Activated gamma-delta T cell (primary cell): Measurements from ENCODE around the gene DNAJB2.
"Not testable (repeated sequence)": the region's sequence is repeated elsewhere in the genome, so short reads cannot be mapped to it uniquely, and the experiment has no call there.

ENCODE experiments used
- DNase-seq: peaks from one replicate; lab custom pipeline; 2025; lab: John Stamatoyannopoulos, UW

The DNAJB2 gene

DNA sequence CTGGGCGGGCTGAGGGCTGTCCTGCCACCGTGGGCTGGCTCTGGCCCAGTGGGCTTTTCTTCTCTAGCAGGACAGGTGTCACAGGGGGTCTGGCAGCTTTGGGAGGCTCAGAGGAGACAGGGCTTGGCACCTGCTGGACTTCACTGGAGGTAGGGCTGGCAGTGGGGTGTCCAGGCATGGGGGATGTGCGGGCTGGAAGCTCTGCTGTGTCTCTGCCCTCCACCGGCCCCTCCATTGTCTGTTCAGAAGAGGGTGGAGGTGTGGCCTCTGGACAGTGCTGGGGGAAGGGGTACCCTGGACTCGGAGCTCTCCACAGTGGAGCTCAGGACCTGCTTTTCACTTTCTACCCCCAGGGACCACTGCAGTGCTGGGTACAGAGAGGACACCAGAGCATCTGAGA is 20.9 kb downstream of the DNAJB2 start:
- no peak for DNase-seq

DNA sequence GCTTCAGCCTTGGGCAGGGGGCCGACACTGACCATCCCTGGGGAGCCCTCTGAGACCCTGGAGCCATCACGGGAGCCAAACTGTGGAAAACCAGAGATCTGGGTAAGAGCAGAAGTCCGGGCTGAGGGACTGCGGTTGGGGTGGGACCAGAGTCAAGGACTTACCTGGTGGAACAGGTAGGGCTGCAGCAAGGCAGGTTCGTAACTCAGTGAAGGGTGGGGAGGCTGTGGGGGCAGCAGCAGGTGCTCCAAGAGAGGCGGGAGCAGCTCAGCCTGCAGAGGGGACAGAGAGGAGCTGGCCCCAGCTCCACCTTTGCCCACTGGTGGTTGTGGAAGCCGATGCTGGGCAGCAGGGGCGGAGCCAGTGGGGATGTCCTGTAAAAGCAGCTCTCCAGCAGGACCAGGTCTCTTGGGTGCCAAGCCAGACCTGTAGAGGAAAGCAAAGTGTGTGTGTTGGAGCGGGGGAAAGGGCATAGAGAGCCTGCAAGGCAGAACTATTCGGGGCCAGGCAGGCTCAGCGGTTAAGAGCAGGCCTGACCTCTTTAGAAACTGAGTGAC is 23.3 kb downstream of the DNAJB2 start:
- no peak for DNase-seq

DNA sequence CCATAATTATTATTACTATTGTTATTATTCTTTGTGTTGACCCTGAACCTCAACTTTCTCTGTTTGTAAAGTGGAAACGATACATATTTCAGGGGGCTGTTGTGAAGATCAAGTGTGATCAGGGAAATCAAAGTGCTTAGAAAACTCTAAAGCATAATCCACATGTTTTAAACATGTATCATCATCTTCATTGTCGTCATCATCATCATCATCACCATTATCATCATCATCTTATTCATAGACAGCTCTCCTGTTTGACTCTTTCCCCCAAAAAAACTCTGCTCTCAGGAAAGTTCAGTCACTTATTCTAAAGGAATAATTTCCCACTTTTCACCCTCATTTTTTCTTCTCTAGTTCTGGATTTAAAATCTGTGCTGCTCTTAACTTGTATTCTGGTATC is 25.1 kb downstream of the DNAJB2 start:
- no peak for DNase-seq

- DNase-seq: no peak
Observed at GRCh38 chr2:219306047-219306446, 26.9 kb downstream of the DNAJB2 start.

DNA sequence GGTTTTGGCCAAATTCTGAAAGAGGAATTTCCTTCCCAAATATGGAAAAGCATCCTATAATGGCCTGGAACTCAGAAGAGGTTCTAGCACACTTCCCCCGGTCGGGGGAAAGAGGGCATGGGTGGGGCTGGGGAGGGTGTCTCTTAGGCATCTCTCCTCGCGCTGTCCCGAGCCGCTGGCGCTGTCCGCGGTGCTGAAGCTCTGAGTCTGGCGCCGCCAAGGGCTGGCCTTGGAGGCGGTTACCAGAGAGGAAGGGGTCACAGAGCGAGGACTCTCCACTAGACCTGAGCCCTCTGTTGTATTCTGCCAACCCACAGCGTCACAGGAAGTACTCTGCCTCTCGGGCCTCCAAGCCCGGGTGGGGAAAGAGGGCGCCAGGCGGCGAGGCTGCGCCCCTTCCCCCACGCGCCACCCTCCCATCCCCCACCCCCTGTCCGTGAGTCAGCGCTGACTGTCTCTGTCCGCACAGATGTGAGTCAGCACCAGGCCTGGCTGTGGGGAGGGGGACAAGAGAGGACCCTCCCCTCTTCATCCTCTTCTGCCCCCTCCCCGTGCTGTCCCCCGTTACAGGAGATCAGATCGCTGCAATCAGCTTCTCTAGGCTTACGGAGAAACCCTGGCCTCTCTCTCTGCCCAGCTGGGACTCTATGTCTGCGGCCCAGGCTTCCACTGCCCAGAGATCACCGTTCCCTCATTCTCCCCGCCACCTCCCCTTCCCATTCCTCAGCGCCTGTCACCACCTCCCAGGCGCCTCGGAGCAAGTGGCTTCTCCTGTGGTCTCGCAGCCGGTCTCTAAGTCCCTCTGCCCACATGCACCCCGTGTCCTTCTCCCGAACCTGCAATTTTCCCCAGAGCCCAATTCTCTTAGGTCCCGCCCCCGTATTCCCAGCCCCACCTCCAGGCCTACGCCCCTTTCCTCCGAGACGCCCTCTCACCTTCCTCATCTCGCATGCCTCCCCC is 29.3 kb downstream of the DNAJB2 start:
- peak; percentile 26 for DNase-seq

- DNase-seq: no peak
Observed at GRCh38 chr2:219309278-219309677, 30.1 kb downstream of the DNAJB2 start, which contains the start of gene PTPRN. TSS of gene PTPRN (minus strand) at chr2:219309401. CDS start at chr2:219309332, 69 bp downstream.

DNA sequence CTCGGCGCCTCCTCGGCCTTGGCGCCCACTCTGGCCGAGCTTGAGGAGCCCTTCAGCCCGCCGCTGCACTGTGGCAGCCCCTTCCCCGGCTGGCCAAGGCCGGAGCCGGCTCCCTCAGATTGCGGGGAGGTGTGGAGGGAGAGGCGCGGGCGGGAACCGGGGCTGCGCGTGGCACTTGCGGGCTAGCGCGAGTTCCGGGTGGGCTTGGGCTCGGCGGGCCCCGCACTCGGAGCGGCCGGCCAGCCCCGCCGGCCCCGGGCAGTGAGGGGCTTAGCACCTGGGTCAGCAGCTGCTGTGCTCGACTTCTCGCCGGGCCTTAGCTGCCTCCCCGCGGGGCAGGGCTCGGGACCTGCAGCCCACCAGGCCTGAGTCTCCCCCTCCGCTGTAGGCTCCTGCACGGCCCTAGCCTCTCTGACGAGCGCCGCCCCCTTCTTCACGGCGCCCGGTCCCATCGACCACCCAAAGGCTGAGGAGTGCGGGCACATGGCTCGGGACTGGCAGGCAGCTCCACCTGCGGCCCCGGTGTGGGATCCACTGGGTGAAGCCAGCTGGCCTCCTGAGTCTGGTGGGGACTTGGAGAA is 33.6 kb downstream of the DNAJB2 start:
- DNase-seq: not testable (repeated sequence)

DNA sequence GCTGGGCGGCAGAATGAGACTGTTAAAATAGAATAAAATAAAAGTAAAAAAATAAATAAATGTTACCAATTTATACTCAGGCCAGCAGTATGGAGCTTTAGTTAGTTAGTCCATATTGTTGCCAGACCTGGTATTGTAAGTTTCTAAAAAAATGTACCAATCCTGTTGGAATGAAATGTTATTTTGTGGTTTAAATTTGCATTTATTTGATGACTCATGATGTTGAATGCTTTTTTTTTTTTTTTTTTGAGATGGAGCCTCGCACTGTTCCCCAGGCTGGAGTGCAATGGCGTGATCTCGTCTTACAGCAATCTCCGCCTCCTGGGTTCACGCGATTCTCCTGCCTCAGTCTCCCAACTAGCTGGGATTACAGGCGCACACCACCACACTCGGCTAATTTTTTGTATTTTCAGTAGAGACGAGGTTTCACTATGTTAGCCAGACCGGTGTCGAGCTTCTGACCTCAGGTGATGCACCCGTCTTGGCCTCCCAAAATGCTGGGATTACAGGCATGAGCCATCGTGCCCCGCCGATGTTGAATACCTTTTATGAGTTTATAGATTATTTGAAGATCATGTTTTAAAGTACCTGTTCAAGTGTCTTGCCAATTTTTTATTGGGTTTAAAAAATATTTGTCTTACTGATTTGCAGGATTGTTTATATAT is 35.8 kb downstream of the DNAJB2 start:
- no peak for DNase-seq

GRCh38 chr2:219323434-219323833 is 44.3 kb downstream of the DNAJB2 start:
- no peak for DNase-seq

DNA sequence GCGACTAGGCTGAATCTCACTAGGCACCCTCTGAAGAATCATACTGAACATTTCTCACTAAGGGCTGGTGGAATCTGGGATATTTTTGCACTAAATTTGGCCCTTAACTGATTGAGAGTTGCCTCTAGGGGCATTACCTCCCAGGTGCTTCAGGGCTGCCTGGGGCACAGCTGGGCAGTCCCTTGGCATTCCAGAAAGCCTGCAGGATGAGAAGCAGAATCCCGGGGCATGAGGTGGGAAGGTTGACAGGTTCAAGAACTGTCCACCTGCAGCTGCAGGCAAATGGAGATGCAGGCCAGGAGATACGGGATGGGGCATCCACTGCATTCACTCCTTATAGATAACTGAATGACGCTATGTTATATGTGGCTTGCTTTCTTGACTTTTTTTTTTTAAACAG is 46.0 kb downstream of the DNAJB2 start:
- no peak for DNase-seq

DNA sequence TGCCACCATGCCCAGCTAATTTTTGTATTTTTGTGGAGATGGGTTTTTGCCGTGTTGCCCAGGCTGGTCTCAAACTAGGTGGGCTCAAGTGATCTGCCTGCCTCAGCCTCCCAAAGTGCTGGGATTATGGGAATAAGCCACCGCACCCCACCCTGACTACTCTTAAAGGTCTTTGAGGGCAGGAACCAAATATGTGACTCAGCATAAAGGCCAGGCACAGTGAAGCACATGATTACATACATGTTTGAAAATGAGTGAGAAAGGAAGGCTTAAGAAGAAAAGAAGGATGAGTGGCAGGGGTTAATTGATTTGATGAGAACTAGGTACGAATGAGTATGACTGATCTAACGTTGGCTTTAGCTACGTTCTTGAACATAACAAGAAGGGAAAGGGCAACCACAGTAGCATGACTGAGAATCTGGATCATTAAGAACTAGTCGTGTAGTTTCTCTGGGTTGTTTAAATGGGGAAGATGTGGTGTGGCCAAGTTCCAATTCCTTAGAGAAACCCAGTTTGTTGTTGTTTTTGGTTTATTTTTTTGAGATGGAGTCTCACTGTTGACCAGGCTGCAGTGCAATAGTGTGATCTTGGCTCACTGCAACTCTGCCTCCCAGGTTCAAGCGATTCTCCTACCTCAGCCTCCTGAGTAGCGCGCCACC is 46.6 kb downstream of the DNAJB2 start:
- DNase-seq: no peak

DNA sequence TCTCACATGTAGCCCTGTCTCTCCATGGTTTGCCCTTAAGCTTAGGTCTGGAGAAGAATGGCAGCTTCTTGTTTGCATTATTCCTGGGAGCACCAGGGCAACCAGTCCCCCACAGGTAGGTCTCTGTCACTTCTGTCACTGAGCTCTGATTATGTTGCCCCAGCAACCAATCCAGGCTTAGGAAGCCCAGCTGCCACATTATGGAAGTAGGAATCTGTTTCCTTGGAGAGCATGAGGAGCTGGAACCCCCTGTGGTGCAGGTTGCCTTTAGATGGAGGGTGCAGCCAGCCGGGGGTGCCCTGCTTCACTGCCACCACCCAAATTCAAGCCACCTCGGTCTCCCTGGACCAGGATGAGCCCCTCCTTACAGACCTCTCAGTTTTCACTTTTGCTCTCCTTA is 48.6 kb downstream of the DNAJB2 start:
- no peak for DNase-seq

DNA sequence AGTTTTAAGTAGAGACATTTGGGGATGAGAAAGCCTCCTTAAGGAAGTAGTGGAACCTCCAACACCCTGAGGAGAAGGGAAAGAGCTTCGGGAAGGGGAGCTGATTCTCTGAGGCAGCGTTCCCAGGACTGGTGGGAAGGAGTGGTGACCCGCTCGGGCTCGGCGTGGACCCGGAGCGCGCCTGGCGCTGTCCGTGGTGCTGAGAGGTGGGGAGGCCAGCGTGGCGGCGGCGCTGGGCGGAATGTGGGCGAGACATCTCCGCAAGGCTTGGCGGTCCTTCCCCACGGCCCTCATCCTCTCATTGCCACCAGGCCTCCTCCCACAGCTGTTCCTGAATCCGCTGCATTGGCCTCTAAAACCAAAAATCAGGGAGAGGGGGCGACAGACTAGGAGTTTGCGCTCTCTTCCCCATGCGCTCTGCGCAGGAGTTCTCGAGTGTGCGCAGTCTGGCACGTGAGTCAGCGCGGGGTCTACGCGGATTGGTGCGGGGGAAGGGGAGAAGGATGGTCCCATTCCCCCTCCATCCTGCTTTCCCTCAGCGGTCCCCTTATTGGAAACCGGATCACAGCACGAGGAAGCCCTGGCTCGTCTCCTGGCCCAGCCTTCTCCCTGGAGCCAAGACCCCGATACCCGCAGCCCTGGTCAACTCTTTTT is 52.5 kb downstream of the DNAJB2 start:
- no peak for DNase-seq

DNA sequence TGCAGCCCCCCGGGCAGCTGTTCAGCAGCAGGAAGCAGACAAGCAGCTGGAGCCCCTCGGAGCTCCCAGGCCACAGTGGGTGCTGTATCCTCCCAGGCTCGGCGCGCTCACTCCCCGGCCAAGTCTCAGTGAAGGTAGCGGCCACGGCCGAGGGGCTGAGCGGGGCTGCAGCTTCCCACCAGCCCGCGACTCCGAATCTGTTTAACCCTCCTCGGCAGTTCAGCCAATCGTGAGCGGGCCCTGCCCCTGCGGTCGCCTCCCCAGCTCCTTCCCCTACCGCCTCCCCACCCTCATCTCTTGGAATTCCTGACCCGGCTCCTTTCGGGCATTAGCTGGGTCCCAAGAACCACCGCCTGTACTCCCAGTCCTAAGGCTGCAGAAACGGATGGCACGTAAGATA is 53.4 kb downstream of the DNAJB2 start, which contains the start of gene RESP18:
Gene RESP18 (minus strand): TSS at position 203 of the 400 bp plus-strand sequence.
- DNase-seq: no peak

- DNase-seq: no peak
Observed at GRCh38 chr2:219334076-219334475, 54.9 kb downstream of the DNAJB2 start.

DNA sequence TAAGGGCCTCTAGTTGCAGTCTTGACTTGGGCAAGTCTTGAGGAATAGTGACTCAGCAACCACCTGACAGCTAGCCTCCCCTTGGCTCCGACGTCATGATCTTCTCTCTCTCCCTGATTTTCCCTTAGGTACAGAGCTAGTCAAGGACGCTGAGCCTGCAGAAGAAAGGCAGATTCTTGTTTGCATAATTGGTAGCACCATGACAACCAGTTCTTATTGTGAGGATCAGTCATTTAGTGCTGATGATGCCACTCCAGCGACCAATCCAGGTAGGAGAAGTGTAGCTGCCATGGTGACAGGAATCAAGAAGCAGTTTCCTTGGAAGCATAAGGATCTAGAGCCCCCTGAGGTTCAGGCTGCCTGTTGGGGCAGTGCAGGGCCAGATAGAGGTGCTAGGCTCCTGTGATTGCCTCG is 56.2 kb downstream of the DNAJB2 start:
- DNase-seq: no peak
